Coronary artery (tissue), 2 donors: ENCODE measurements around the gene RNF224.

Experiments used
- DNase-seq: peaks from one replicate; pipeline ENCODE4 v3.0.0-alpha.2; 2017; ENCODE audit warnings: low spot score
- H3K27ac ChIP-seq, 2 donors: fragments of 200-600 bp; sonication (generic); one replicate each; pipeline ENCODE4 v1.5.1; 2016 to 2019
- H3K4me3 ChIP-seq: fragments of 200-600 bp; sonication (generic); 2 replicates; pipeline ENCODE4 v1.5.1; 2016; ENCODE audit warnings: mild to moderate bottlenecking, moderate library complexity
- CTCF ChIP-seq: fragments of 200-600 bp; sonication (generic); IDR thresholded peaks from one replicate; pipeline ENCODE4 v1.5.1; 2019; ENCODE audit warnings: antibody characterized with exemption

Gene RNF224

GRCh38 chr9:137206602-137207001 is 20.7 kb upstream of the RNF224 start:
- no peak for DNase-seq
- Histone ChIP-seq H3K4me3 (peak overlapping the region; percentile 95), H3K27ac (no peak overlapping the region)
- no peak for TF ChIP-seq CTCF

- Histone ChIP-seq H3K27ac (no peak overlapping the region), H3K4me3 (no peak overlapping the region)
- no peak for TF ChIP-seq CTCF
- no peak for DNase-seq
These were observed 15.8 kb upstream of the RNF224 start for GRCh38 chr9:137211532-137211931.

GRCh38 chr9:137212520-137212919 is 14.8 kb upstream of the RNF224 start:
- Histone ChIP-seq H3K27ac (no peak overlapping the region), H3K4me3 (no peak overlapping the region)
- DNase-seq, result no peak
- TF ChIP-seq CTCF, result no peak

- Histone ChIP-seq H3K27ac (no peak overlapping the region), H3K4me3 (no peak overlapping the region)
- DNase-seq, result no peak
- TF ChIP-seq CTCF, result no peak
These were observed 13.9 kb upstream of the RNF224 start for GRCh38 chr9:137213160-137214060.

- DNase-seq, result no peak
- H3K27ac ChIP-seq, result no peak overlapping the region
- TF ChIP-seq CTCF, result no peak
- no peak overlapping the region for H3K4me3 ChIP-seq
These were observed 12.7 kb upstream of the RNF224 start for GRCh38 chr9:137214620-137215019.

- no peak for TF ChIP-seq CTCF
- DNase-seq, result no peak
- Histone ChIP-seq H3K4me3 (no peak overlapping the region), H3K27ac (no peak overlapping the region)
These were observed 11.9 kb upstream of the RNF224 start for GRCh38 chr9:137215196-137215986.
